Loucy (cell line): Measurements from ENCODE around the gene CAPNS1.

Experiments
- CTCF ChIP-seq: fragments of 200-600 bp; sonication (generic); conservative IDR thresholded peaks from 2 replicates; pipeline ENCODE4 v1.5.1; 2014; ENCODE audit warnings: mild to moderate bottlenecking, antibody characterized with exemption, low read length
- EZH2phosphoT487 ChIP-seq: fragments of 200-600 bp; IDR thresholded peaks from 2 replicates; pipeline ENCODE4 v1.6.1; 2018; ENCODE audit warnings: antibody characterized with exemption, mild to moderate bottlenecking, moderate library complexity, borderline replicate concordance

- no peak for TF ChIP-seq CTCF
- no peak for TF ChIP-seq EZH2phosphoT487
These were observed 46.7 kb upstream of the CAPNS1 start for GRCh38 chr19:36093146-36093662.
